Vagina (tissue), 2 donors: ENCODE data around the gene DOCK2.

Experiments used
- CTCF ChIP-seq, 3 experiments: fragments of 450-650 bp in 2 of 3; fragments of 200-600 bp in 1 of 3; sonication (generic) in 1 of 3; IDR thresholded peaks; one replicate each; pipeline ENCODE4 v1.5.1; 2017 to 2019; ENCODE audit warnings: antibody characterized with exemption in 3 of 3, mild to moderate bottlenecking in 2 of 3, moderate library complexity in 2 of 3
- POLR2A ChIP-seq, 2 donors: fragments of 450-650 bp; IDR thresholded peaks; one replicate each; pipeline ENCODE4 v1.6.1; 2017; ENCODE audit warnings: antibody characterized with exemption in 2 of 2, mild to moderate bottlenecking in 2 of 2, moderate library complexity in 2 of 2
- POLR2AphosphoS5 ChIP-seq, 2 donors: sonication (generic); formaldehyde crosslinking; IDR thresholded peaks; one replicate each; pipeline ENCODE4 v1.9.0; 2017; ENCODE audit warnings: antibody characterized with exemption in 2 of 2, mild to moderate bottlenecking in 2 of 2, low read depth in 1 of 2; ENCODE audit not compliant: insufficient read depth in 1 of 2

- TF ChIP-seq POLR2A (IDR thresholded peaks at IDR 0.05) (no peak), CTCF (IDR thresholded peaks at IDR 0.05) (no peak), POLR2AphosphoS5 (IDR thresholded peaks at IDR 0.05; ENCODE audit: insufficient read depth in 1 of 2, low read depth in 1 of 2) (no peak)
Observed at GRCh38 chr5:169862391-169862811, 225.3 kb downstream of the DOCK2 start.
